Superior temporal gyrus (tissue), 1 donor: Measurements from ENCODE around the gene DNASE1L2.
A peak's percentile ranks its signal among the peaks of the same experiment; 100 is the strongest.

Experiments
- DNase-seq: peaks from one replicate; pipeline ENCODE4 v3.0.0-alpha.2; 2016; ENCODE audit errors: extremely low spot score

The DNASE1L2 gene, protein sequence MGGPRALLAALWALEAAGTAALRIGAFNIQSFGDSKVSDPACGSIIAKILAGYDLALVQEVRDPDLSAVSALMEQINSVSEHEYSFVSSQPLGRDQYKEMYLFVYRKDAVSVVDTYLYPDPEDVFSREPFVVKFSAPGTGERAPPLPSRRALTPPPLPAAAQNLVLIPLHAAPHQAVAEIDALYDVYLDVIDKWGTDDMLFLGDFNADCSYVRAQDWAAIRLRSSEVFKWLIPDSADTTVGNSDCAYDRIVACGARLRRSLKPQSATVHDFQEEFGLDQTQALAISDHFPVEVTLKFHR

DNA sequence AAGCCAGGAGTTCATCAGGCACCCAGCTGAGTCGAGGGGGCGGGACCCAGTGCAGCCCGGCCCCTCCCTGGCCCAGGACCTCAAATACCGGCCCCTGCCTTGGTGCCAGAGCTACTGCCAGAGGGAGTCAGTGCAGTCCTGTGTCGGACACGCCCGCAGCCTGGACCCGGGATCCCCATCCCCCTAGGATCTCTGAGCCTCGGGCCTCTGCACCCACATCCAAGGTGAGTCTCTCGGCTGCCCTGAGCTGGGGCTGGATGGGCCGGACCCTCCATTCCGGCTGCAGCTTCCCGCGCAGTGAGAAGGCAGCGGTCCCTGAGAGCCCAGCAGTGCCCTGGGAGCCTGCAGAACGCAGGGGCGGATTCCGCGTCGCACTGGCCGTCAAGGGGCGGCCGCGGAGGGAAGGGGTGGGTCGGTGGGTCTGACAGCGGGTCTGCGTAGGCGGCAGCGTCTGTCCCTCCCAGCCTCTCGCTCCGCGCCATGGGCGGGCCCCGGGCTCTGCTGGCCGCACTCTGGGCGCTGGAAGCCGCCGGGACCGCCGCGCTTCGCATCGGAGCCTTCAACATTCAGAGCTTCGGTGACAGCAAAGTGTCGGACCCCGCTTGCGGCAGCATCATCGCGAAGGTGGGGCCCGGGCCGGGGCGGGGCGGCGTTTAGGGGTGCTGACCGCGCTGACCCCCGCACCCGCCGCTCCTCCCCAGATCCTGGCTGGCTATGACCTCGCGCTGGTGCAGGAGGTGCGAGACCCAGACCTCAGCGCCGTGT, at the start of gene DNASE1L2:
TSS of gene DNASE1L2 (plus strand) at position 108 of the 765 bp plus-strand sequence. CDS start at position 481, 373 bp downstream.
- no peak for DNase-seq

DNA sequence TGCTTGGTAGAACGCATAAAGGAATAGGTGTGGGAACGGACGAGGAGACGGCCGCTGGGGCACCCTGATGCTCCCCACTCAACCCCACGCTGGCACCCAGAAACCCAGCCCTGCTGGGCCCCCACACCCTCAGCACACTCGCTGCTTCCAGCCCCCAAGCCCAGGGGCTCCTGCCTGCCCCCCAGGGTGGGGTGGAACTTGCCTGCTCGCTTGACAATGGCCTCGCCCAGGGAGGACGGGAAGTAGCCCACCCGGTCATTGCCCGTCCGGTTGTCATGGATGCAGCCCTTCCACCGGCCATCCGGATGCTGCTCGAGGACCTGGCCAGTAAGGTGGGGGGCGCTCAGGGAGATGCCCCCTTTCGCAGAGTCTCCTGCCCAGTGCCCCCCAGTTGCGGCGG, 49.7 kb upstream of the DNASE1L2 start:
- no peak for DNase-seq

DNA sequence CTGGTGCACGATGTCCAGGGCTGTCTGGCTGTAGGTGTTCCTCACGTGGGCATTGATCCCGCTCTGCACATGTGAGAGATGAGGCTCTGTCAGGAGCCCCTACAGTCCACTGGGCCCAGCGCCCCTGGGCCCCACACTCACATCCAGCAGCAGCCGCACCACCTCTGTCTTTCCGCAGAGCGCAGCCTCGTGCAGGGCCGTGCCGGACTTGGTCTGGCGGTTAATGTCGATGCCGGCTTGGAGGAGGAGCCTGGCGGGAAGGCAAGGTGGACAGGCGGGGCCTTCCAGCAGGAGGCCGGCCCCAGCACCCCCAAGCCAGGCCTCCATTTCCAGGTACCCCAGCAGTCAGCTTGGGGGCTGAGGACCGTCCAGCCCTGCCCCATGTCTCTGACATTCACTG, 49.0 kb upstream of the DNASE1L2 start:
- DNase-seq, result no peak

DNA sequence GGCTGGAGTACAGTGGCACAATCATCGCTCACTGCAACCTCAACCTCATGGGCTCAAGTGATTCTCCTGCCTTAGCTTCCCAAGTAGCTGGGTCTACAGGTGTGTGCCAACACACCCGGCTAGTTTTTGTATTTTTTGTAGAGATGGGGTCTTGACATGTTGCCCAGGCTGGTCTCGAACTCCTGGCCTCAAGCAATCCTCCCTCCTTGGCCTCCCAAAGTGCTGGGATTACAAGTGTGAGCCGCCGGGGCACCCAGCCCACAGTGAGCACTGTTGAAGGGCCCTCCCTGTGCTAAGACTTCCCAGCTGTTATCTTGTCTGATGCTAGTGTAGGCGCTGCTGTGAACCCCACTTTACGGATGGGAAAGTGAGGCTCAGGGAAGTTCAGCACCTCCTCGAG, 47.8 kb upstream of the DNASE1L2 start:
- no peak for DNase-seq

DNA sequence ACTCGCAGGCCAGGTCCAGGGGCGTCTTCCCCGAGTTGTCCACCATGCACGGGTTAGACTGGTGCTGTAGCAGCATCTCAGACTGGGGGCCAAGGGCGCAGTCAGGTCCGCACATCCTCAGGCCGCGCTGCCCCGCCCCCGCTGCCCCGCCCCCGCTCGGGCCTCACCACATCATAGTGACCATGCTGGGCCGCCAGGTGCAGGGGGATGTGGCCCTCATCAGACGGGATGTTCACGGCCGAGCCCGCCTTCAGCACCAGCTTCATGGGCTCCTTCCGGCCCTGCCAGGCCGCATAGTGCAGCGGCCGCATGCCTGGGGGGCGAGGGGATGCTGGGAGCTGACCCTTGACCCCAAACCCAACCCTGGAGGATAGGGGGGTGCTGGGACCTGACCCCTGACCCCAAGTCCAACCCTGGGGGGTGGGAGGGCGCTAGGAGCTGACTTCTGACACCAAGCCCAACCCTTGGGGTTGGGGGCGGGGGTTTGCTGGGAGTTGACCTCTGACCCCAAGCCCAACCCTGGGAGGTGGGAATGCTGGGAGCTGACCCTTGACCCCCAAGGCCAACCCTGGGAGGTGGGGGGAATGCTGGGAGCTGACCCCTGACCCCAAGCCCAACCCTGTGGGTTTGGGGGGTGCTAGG, 46.9 kb upstream of the DNASE1L2 start:
- DNase-seq, result no peak

DNA sequence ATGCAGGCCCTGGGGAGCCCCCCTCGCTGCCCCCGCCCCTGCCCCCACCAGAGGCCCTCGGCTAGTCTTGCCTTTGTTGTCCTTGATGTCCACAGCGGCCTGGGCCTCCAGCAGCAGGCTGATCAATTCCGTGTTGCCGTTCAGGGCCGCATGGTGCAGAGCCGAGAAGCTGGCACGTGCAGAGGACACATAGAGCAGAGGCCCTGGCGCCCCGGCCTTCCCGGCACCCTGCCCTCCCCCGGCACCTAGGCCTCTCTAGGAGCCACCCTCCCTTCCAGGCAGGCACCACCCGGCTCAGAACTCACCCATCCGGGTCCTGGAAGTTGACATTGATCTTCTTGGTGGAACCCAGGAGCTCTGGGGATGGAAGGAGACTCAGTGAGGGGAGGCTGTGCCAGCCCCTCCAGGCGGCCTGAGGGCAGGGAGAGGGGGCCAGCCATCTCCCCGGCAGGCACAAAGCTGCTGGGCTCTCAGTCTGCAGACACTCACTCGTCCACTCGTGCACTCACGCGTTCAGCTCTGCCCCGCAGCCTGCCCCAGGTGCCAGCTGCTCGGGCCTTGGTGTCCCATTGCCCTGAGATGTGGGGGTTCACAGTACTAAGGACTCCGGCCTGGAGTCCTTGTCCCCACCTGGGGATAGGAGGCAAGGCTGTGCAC, 46.1 kb upstream of the DNASE1L2 start:
- DNase-seq, result no peak

DNA sequence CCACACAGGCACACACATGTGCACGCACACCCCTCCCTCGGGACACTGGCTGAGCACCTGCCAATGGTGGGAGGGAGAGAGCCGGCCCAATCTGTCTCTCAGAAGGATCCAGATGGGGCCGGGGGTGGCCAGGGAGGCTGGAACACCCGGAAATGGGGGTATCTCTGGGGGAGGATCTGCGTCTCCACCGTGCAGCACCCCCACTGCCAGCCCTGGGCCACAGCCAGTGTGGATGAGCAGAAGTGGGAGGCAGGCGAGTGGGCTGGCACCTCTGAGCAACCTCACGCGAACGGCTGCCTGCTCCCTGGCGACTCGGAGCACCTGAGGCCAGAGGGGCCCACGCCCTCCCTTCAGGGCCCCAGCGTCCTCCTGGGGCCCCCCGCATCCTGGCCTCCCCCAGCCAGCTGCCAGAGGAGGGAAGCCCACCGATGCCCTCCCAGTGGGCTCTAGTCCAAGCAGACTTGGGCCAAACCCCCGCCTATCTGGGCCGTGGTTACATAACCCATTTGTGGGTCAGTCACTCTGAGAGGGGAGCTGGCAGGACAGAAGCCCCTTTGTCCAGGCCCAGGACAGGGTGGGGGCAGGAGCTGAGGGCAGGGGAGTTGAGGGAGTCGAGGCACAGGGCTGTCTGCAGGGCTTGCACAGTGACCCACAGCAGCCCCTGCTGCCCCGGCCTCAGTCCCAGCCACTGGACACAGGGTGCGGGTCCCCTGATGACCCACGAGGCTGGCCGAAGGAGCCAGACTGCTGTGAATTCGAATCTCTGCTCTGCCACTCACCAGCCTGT, 45.4 kb upstream of the DNASE1L2 start:
- peak; percentile 41 for DNase-seq

DNA sequence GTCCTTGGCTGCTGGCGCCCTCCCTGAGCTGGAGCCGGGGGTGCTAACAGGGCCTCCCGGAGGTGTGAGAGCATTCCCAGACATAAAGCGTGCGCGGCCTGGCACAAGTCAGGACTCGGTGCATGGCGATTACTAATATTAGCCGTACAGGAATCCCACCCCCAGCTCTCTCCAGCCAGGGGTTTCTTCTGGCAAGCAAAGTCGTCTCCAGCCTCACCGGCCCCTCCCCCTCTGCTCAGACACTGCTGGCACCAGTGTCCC, 44.9 kb upstream of the DNASE1L2 start:
- no peak for DNase-seq

DNA sequence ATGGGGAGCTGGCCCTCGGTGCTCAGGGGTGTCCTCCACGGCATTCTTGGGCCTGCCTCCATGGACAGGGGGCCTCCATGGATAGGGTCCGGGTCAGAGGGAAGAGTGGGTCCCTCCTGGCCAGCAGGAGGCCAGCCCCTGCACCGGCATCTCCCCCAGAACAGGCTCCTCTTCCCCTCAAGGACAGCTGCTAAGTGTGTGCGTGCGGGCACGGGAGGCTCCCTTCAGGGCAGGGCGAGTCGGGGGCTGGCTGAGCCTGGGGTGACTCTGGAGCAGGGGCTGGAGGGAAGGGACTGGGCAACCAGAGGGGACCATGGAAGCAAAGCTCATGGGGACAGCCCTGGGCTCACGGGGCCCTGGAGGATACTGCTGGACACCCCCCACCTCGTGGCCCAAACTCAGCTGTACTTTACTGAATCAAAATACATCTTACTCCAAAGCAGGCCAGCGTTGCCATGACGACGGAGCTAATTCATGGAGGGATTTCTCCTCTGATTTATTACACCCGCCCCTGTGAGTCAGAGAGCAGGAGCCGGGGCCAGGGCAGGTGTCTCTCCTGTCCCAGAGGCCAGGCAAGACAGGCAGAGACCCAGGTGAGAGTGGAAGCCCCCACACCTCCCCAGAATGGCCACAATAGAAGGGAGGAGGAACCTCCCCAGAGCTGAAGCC, 41.9 kb upstream of the DNASE1L2 start:
- peak; percentile 31 for DNase-seq

DNA sequence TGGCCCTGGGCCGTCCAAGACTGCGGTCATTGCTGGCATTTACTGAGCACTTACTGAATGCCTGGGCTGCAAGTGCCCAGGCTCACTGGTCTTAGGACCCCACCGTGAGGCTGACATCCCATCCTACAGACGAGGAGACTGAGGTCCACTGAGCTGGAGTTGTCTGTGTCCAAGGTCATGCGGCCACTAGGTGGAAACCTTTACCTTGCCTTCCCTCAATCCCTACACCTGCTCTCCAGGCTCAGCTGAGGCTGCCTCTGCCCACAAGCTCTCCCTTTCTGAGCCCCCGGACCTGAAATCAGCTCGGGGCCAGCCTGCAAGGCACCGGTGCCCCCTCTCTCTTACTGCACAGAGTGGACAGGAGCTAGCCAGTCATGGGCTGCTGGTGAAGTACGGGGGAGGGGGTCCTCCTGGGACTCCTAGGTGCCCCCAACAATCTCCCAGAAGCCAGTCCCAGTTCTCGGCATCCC, 41.4 kb upstream of the DNASE1L2 start:
- DNase-seq, result peak; percentile 16

DNA sequence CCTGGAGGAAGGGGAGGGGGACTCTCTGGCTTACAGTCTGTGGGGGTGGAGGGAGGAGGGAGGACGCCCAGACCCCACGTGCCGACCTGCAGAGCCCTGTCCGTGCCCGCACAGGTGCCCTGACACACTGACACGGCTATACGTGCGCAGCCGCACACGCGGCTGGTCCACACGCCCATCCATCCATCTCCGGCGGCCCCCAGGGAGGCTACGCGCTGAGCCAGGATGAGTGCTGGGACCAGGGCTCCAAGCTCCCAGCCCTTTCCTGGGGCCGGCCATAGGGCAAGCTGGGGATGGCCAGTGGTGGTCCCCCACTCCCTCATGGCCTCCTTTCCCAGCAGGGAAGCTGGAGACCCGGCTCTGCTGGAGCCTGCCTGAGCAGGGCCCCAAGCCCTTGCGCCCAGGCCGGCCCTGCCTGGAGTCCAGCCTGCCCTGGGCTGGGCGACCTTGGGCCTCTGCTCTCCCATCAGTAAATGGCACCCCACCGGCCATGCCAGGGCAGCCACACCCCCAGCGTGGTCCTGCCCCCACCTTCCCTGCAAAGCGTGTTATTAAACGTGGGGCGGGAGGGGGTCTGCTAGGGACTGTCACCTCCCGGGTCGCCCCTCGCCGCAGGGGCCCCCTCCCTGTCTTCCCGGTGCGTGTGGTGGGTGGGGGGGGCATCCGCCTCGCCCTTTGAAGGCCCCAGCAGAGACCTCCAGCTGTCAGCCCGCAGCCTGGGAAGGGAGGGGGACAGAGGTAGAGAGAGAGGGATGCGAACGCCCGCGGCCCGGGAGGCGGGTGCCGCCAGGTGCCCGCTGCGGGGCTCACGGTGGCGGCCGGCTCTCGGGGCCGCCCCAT, 40.7 kb upstream of the DNASE1L2 start:
- no peak for DNase-seq

DNA sequence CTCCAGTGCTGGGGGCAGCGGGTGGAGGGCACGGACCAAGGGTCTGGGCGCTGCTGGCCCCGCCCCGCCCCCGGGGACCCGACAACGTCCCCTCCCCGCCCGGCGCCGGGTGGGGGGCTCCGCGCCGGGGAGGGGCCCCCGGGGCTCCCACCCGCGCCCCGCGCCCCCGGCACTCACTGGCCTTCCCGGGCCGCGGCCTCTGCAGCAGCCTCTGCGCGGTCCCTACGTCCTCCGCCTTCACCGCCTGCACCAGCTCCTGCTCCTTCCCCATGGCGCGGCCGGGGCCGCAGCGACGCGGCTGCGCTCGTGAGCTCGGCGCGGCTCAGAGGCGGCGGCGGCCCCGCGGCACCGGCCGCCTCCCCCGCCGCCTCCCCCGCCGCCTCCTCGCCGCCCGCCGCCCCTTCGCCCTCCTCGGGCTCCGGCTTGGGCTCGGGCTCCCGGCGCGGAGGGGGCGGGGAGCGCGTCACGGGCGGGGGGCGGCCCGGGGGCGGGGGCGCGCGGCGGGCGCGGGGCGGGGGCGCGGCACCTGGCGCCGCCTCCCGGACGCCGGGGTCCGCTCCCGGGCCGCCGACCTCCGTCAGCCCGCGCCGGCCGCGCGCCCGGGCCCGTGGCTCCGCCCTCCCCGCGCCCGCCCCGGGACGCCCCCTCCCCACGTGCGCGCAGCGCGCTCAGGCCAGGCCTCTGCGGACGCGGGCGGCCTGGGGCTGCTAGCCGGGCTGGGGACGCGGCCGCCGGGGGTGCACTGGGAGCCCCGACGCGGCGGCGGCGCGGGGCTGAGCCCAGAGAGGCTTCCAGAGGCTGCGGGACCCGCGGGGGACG, 39.9 kb upstream of the DNASE1L2 start, which contains the start of gene CASKIN1:
TSS of gene CASKIN1 (minus strand) at position 444 of the 819 bp plus-strand sequence. CDS start at position 271, 173 bp downstream.
- no peak for DNase-seq

DNA sequence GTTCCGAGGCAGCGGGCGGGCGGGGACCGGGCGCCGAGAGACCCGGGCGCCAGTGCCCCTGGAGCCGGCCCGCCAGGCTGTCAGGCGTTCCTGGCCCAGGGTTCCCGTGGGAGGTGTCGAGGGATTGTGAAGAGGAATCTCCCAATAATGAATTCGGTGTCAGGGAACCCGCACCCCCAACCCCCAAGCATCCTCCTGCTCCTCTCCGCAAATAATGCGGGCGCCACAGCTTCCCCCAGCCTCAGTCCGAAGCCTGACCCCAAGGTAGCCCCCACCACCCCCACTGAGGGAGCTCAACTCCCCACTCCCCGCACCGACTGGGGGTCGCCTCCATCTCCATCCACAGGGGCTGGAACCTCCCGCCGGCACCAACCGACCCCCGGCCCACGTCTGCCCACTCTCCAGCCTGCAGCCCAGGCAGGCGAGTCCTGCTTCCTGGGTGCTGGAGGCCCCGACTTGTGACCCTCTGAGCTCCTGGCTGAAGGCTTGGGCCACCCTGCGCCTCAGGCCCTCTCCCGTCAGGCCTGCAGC, 39.2 kb upstream of the DNASE1L2 start:
- no peak for DNase-seq

DNA sequence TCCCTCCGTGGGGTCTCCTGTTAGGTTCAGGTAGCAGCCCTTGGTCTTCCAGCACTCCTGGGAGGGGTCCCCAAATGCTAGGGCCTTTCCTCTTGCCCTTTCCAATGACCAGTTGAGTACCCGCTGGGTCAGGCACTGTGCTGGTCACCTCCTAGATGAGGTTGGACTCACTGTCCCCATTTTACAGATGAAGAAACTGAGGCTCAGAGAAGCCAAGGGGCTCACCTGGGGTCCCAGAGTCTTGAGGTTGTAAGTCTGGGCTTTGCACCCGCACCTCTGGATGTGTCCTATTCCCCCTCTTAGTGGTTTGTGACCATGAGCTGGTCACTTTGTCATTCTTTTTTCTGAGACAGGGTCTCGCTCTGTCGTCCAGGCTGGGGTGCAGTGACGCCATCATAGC, 38.5 kb upstream of the DNASE1L2 start:
- no peak for DNase-seq

DNA sequence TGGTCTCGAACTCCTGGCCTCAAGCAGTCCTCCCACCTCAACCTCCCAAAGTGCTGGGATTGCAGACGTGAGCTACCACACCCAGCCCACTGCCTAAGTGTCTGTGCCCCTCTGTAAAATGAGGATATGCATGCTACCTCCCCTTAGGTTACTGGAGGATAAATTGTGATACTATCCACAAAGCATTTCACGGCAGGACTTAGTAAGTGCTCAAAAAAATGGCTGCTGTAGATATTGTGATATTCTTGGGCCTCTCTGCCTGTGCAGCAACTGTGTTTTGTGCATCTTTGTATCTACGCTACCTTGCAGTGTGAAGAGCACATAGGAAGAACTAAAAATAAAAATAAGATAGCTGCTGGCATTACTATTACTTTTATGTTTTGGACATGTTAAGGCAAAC, 38.0 kb upstream of the DNASE1L2 start:
- DNase-seq, result no peak

DNA sequence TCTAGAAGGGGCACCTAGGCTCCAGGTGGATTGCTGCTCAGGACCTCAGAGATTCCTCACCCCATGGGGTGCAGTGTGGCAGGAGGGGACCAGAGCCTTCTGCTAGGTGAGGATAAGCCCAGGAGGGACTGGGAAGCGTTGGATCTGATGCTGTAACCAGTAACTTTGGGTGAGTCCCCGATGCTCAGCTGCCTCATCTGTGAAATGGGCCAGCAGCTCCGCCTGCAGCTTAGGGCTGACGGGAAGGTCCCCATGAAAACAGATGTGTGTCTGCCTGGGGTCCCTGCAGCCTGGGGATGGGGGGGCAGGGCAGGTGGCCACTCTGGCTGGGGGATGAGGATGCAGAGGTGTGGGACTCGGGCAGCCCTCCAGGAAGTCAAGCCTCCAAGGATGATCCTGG, 37.1 kb upstream of the DNASE1L2 start:
- no peak for DNase-seq

DNA sequence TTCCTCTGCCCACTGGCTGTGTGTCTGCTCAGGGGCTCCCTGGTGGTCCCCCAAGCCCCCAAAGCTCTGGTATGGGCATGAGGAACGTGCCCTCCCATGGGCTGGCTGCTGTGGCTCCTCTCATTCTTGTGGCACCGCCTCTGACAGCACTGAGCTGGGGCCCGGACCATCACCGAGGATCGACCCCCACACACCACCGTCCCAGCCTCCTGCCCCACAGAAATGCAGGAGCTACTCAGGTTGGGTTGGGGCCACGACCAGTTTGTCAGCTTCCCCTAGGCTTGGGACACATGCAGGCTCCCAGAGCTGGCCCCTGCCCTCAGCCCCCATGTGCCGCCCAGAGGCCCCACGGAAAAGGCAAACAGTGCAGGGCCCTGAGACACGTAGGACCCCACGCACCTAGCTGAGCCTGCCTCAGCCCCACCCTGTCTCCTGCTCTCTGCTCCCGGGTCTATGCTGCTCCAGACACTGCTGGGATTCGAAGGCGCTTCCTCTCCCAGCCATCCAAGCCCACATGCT, 36.6 kb upstream of the DNASE1L2 start:
- DNase-seq, result no peak

DNA sequence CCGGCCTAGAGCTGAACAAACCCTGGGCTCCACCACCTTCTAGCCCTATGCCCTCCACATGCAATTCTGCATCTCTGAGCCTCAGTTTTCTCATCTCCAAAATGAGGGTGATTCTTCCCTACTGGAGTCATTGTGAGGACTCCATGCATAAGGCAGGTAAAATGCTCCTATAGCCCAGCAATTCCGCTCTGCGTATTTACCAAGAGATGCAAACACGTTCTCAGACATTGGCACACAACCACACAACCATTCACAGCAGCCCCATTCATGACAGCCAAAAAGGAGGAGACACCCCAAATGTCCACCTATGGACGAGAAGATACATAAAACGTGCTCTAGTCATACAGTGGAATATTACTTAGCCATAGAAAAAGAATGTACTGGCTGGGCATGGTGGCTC, 35.9 kb upstream of the DNASE1L2 start:
- DNase-seq, result no peak
